Choroid plexus epithelial cell (primary cell): ENCODE measurements around the gene PHTF1.
A peak's percentile ranks its signal among the peaks of the same experiment; 100 is the strongest.

Experiments
- DNase-seq: peaks from one replicate; pipeline ENCODE4 v3.0.0-alpha.2; 2010; ENCODE audit warnings: low read depth
- H3K4me3 ChIP-seq: 2 replicates; pipeline ENCODE4 v1.5.1; 2011; ENCODE audit warnings: low read depth, mild to moderate bottlenecking, control low read depth, low read length, moderate library complexity
- TF ChIP-seq, protein P1 (sequence below): conservative IDR thresholded peaks from 2 replicates; pipeline ENCODE4 v1.5.1; 2011; ENCODE audit warnings: low read depth, mild to moderate bottlenecking, control low read depth, inconsistent platforms, low read length, moderate library complexity

Gene PHTF1

DNA sequence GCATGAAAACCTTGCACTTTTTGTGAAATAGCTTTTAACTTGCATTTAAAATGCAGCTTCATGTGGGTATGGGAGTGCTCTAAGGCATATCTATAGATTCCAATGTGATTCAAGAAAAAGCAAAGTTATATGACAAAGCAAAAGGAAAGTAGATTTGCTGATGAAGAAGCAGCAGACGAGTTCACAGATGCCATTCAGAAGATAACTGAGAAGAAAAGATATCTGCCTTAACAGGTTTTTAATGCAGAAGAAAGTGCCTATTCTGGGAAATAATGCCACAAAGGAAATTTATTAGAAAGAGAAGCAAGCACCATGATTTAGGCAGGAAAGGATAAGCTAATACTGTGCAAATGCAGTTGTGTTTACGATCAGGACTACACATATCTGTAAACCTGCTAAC is 68.1 kb downstream of the PHTF1 start:
- TF ChIP-seq, protein P1, sequence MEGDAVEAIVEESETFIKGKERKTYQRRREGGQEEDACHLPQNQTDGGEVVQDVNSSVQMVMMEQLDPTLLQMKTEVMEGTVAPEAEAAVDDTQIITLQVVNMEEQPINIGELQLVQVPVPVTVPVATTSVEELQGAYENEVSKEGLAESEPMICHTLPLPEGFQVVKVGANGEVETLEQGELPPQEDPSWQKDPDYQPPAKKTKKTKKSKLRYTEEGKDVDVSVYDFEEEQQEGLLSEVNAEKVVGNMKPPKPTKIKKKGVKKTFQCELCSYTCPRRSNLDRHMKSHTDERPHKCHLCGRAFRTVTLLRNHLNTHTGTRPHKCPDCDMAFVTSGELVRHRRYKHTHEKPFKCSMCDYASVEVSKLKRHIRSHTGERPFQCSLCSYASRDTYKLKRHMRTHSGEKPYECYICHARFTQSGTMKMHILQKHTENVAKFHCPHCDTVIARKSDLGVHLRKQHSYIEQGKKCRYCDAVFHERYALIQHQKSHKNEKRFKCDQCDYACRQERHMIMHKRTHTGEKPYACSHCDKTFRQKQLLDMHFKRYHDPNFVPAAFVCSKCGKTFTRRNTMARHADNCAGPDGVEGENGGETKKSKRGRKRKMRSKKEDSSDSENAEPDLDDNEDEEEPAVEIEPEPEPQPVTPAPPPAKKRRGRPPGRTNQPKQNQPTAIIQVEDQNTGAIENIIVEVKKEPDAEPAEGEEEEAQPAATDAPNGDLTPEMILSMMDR, result no peak
- no peak overlapping the region for H3K4me3 ChIP-seq
- DNase-seq, result no peak

DNA sequence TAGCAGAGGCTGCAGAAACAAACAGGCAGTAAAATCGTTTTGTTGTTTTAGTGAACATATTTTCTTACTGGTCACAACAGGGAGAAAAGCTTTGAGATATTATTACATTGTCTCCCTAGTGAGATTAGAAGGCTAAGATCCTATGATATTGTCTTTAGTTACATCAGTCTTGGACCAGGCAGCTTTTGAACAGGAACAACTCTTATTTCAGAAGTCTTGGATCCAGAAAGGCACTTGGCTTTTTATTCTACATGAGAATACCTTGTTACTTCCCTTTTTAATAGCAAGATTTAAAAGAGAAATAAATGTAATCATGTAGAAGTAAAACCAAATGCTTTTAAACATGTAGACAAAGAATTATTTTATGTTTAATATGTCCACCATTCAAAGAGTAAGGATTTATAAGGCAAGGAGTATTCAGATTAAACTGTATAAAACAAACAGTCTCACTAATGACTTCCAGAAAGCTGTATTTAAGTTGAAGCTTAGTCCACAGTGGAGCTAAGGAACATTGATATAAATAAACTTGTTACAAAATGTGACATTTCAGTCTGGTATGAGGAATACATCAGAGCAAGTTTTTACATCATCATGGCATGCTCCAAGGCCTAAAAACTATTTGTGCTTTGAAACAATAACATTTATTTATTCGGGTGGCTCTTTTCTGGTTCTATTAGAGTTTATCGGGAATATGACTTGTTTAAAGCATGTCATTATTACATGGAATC is 72.2 kb downstream of the PHTF1 start:
- DNase-seq, result peak; percentile 23
- TF ChIP-seq, protein P1, result no peak
- no peak overlapping the region for H3K4me3 ChIP-seq

DNA sequence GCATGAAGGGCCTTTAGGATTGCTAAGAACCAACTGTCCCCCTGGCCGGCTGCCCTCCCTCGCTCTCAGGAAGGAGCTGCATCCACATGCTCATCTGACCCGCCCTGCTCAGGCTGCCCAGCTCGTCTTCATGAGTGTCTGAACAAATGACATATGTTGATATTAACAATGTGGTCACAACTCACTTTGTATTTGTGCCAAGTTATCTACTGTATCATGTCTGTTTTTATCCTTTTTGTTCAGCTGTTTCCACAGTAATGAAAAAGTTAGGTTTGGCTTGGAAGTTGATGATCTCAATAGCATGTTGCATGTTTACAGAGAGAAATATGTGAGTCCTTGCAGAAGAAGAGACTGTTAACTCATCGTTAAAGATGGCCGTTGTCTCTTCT is 75.1 kb downstream of the PHTF1 start:
- TF ChIP-seq, protein P1, result no peak
- H3K4me3 ChIP-seq, result no peak overlapping the region
- DNase-seq, result peak; percentile 68

DNA sequence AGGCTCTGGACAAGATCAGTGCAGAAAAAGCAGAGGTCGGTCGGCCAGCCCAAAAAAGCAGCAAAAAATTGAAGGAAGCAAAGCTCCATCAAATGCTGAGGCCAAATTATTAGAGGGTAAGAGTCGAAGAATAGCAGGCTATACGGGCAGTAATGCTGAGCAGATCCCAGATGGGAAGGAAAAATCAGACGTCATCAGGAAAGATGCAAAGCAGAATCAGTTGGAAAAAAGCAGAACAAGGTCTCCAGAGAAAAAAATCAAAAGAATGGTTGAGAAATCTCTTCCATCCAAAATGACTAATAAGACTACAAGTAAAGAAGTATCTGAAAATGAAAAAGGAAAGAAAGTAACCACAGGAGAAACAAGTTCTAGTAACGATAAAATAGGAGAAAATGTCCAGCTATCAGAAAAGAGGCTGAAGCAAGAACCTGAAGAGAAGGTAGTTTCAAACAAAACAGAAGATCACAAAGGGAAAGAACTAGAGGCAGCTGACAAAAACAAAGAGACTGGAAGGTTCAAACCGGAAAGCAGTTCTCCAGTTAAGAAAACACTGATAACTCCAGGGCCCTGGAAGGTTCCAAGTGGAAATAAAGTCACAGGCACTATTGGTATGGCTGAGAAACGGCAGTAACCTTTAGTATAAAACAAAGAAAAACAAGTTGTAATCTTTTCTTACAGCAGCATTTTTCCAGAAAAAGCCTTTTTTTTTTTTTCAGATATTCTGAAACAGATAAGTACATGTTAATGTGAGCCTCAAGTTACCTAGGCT is 75.7 kb downstream of the PHTF1 start:
- H3K4me3 ChIP-seq, result no peak overlapping the region
- DNase-seq, result peak; percentile 9
- TF ChIP-seq, protein P1, result no peak

DNA sequence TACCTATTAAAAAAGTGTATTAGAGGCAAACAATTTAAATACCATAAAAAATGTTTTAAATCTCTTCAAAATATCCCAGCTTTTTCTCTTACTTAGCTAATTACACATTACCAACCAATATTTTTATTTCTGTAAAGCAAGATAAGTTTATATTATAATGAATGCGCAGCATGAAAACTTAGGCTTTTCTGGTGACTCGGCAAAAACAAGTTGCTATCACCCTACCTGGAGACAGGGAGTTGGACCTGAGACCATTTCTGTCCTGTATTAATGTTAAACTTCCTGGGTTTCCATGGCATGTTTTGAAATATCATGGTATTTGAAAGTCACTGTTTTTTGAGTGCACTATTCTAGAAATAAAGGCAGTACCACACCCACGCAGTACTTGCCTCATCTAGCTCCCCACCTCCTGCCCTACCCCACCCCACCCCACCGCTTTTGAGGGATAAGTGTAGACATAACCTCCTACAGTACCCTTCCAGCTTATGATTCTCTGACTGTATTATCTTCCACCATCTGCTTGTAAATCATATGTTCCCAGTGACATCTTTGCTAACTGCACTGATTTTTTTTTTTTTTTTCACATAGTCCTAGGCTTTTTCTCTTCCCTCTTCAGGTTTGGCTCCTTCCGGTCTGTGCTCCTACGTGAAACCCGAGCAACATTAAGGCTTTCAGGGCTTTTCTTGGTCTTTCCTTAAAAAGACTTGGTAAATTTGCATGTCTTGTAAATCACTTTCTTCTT is 77.5 kb downstream of the PHTF1 start:
- TF ChIP-seq, protein P1, result no peak
- no peak overlapping the region for H3K4me3 ChIP-seq
- DNase-seq, result no peak

DNA sequence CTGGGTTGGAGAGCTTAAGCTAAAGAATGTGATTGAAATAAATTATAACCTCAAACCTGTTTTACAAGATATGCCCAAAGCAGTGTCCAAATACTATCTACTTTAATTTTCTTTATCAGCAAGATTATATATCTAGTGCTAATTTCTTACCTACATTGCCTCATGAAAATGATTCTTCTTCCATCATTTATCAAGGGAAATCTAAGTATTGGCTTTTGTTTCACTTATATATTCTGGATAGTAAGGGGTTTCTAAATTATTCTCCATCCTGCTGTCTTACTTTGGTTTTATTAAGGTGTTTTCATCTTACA is 81.2 kb downstream of the PHTF1 start:
- no peak for DNase-seq
- TF ChIP-seq, protein P1, result no peak
- no peak overlapping the region for H3K4me3 ChIP-seq
